GM23338 (cell line): Measurements from ENCODE around the gene DLG2. TPM values are rescaled to one million over a fixed set of nuclear protein-coding genes. Genes with fewer than 3 reads are reported as not detected.

Experiments
- ATAC-seq: fragments of 200-7000 bp; cut with Tn5 transposase; 3 replicates; pipeline ENCODE4 v1.9.1; 2020
- DNase-seq: peaks from one replicate; pipeline ENCODE4 v3.0.0-alpha.2; 2015; ENCODE audit warnings: low spot score
- H2AFZ ChIP-seq: fragments of 200-600 bp; sonication (generic); 2 replicates; pipeline ENCODE4 v1.8.0; 2016; ENCODE audit warnings: antibody characterized with exemption, mild to moderate bottlenecking, moderate library complexity
- H3F3A ChIP-seq: fragments of 200-600 bp; sonication (generic); replicated peaks from 2 replicates; pipeline ENCODE4 v1.8.0; 2017; ENCODE audit warnings: antibody characterized with exemption, mixed run types, low read depth
- H3K27ac ChIP-seq: fragments of 200-600 bp; sonication (generic); 2 replicates; pipeline ENCODE4 v1.6.1; 2016; ENCODE audit warnings: low read depth
- H3K27me3 ChIP-seq: fragments of 200-600 bp; sonication (generic); 2 replicates; pipeline ENCODE4 v1.8.0; 2016; ENCODE audit warnings: mild to moderate bottlenecking, mixed run types, moderate library complexity; ENCODE audit not compliant: insufficient read depth
- H3K36me3 ChIP-seq: fragments of 200-600 bp; sonication (generic); 2 replicates; pipeline ENCODE4 v1.8.0; 2016; ENCODE audit warnings: mild to moderate bottlenecking; ENCODE audit not compliant: insufficient read depth
- H3K4me1 ChIP-seq: fragments of 200-600 bp; sonication (generic); 2 replicates; pipeline ENCODE4 v1.8.0; 2016; ENCODE audit warnings: mild to moderate bottlenecking, moderate library complexity; ENCODE audit not compliant: insufficient read depth
- H3K4me2 ChIP-seq: fragments of 200-600 bp; sonication (generic); 2 replicates; pipeline ENCODE4 v1.7.1; 2017; ENCODE audit warnings: mixed run types
- H3K4me3 ChIP-seq: fragments of 200-600 bp; sonication (generic); 2 replicates; pipeline ENCODE4 v1.6.1; 2016; ENCODE audit warnings: mixed run types
- H3K79me2 ChIP-seq: fragments of 200-600 bp; sonication (generic); replicated peaks from 2 replicates; pipeline ENCODE4 v1.8.0; 2017; ENCODE audit warnings: mild to moderate bottlenecking; ENCODE audit not compliant: insufficient read depth
- H3K9me2 ChIP-seq: fragments of 200-600 bp; sonication (generic); 2 replicates; pipeline ENCODE4 v1.8.0; 2017; ENCODE audit not compliant: insufficient read depth
- H4K20me1 ChIP-seq: fragments of 200-600 bp; sonication (generic); replicated peaks from 2 replicates; pipeline ENCODE4 v1.8.0; 2017; ENCODE audit warnings: mild to moderate bottlenecking; ENCODE audit not compliant: insufficient read depth
- H3K27ac Mint-ChIP-seq: 2 replicates; pipeline ENCODE4 v1.8.0; 2020; ENCODE audit warnings: inconsistent platforms, mild to moderate bottlenecking, moderate library complexity, mixed read lengths
- H3K27me3 Mint-ChIP-seq: 3 replicates; pipeline ENCODE4 v1.8.0; 2022; ENCODE audit warnings: low read depth, mild to moderate bottlenecking, moderate library complexity, mixed read lengths, inconsistent platforms; ENCODE audit not compliant: insufficient read depth, poor library complexity
- H3K36me3 Mint-ChIP-seq: 3 replicates; pipeline ENCODE4 v1.8.0; 2021; ENCODE audit warnings: low read depth, mild to moderate bottlenecking, inconsistent platforms, moderate library complexity, mixed read lengths
- H3K4me1 Mint-ChIP-seq: 3 replicates; pipeline ENCODE4 v1.8.0; 2020; ENCODE audit warnings: mild to moderate bottlenecking, inconsistent platforms, mixed read lengths
- H3K4me3 Mint-ChIP-seq: 3 replicates; pipeline ENCODE4 v1.8.0; 2021; ENCODE audit warnings: moderate library complexity, mild to moderate bottlenecking, inconsistent platforms, mixed read lengths
- H3K9me3 Mint-ChIP-seq: 3 replicates; pipeline ENCODE4 v1.8.0; 2020; ENCODE audit warnings: moderate library complexity, mild to moderate bottlenecking, inconsistent platforms, mixed read lengths
- CREB1 ChIP-seq: fragments of 250-450 bp; sonication (Bioruptor Pico); IDR thresholded peaks from 2 replicates; pipeline ENCODE4 v1.5.0; 2020; ENCODE audit warnings: low read depth, mild to moderate bottlenecking, moderate library complexity
- EZH2 ChIP-seq: fragments of 200-600 bp; sonication (generic); IDR thresholded peaks from one replicate; pipeline ENCODE4 v1.8.0; 2017; ENCODE audit warnings: antibody characterized with exemption, mild to moderate bottlenecking, low read depth; ENCODE audit not compliant: unreplicated experiment
- EZH2phosphoT487 ChIP-seq: fragments of 200-600 bp; sonication (generic); IDR thresholded peaks from one replicate; pipeline ENCODE4 v1.8.1; 2018; ENCODE audit warnings: antibody characterized with exemption; ENCODE audit not compliant: unreplicated experiment
- JUNB ChIP-seq: IDR thresholded peaks from one replicate; pipeline ENCODE4 v1.6.1; 2016; ENCODE audit warnings: antibody characterized with exemption; ENCODE audit not compliant: unreplicated experiment
- NANOG ChIP-seq: IDR thresholded peaks from 2 replicates; pipeline ENCODE4 v1.6.1; 2016; ENCODE audit warnings: antibody characterized with exemption, borderline replicate concordance
- POLR2AphosphoS5 ChIP-seq: IDR thresholded peaks from 2 replicates; pipeline ENCODE4 v1.6.1; 2016; ENCODE audit warnings: antibody characterized with exemption, low read depth
- STAT1 ChIP-seq: IDR thresholded peaks from one replicate; pipeline ENCODE4 v1.6.1; 2016; ENCODE audit warnings: antibody characterized with exemption; ENCODE audit not compliant: unreplicated experiment
- ZNF114 ChIP-seq: fragments of 250-450 bp; sonication (Bioruptor Pico); IDR thresholded peaks from 2 replicates; pipeline ENCODE4 v1.5.0; 2020; ENCODE audit warnings: mild to moderate bottlenecking, moderate library complexity
- ZNF331 ChIP-seq: fragments of 250-450 bp; sonication (Bioruptor Pico); IDR thresholded peaks from 2 replicates; pipeline ENCODE4 v1.5.0; 2020; ENCODE audit warnings: low read depth, mild to moderate bottlenecking, moderate library complexity
- polyA plus RNA-seq: library from polyadenylated mRNA; unstranded; fragments of >200 nt; fragmentation: Nextera tagmentation; extraction: Ambion mirVana; gene quantifications from 2 replicates; pipeline ENCODE4 v1.2.1, GENCODE V29; 2016
- total RNA-seq: library from RNA; depleted of rRNA; stranded (reverse); fragments of >200 nt; shearing (Covaris generic); gene quantifications from 2 replicates; pipeline ENCODE4 v1.2.3, GENCODE V29; 2014
- TF ChIP-seq, protein P1 (sequence below): fragments of 250-450 bp; sonication (Bioruptor Pico); IDR thresholded peaks from 2 replicates; pipeline ENCODE4 v1.5.0; 2020; ENCODE audit warnings: mild to moderate bottlenecking, moderate library complexity
- TF ChIP-seq, protein P2 (sequence below), 2 experiments: fragments of 200-600 bp in 1 of 2; sonication (generic) in 1 of 2; conservative IDR thresholded peaks; 2 replicates each; pipeline versions ENCODE4 v1.5.1 to v1.6.1; 2016 to 2017; ENCODE audit warnings: antibody characterized with exemption in 2 of 2, low read depth in 2 of 2, mild to moderate bottlenecking in 2 of 2, moderate library complexity in 1 of 2
- TF ChIP-seq, protein P3 (sequence below): IDR thresholded peaks from one replicate; pipeline ENCODE4 v1.6.1; 2018; ENCODE audit warnings: antibody characterized with exemption; ENCODE audit not compliant: unreplicated experiment
- TF ChIP-seq, protein P4 (sequence below): IDR thresholded peaks from 2 replicates; pipeline ENCODE4 v1.6.1; 2016; ENCODE audit warnings: antibody characterized with exemption

Gene DLG2
- total and polyA plus RNA-seq, 2 experiments from 2014 or later, result 19.8 to 21.5 TPM

DNA sequence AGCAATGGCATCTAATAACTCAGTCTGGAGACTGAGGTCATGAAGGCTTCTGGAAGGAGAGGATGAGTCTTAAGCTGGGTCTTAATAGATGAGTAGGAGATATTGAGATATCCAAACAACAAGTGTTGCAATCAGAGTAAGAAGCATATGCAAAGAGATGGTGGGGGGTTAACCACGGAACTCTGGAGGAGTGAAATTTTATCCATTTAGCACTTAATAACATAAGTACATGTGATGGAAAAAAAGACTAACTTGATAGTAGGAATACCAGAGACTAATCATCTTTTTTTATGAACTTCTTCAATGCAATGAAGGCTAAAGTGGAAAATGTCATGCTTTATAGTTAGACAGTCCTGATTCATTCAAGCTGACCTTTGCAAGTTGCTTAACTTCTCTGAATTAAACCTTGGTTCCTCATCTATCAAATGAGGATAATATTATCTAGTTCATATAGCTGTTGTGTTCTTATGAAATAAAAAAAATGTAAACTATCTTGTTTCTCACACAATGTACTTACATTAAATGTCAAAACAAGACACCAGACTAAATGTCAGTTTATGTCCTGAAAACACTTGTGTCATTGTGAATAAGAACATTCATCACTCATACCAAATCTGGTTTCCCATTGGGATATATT is 1937.9 kb downstream of the DLG2 start:
- Mint-ChIP-seq H3K27me3 (no peaks in the 10 kb centered on the region), H3K4me3 (no peak overlapping the region), H3K4me1 (peaks cover 18% of the 10 kb centered on the region), H3K36me3 (no peaks in the 10 kb centered on the region), H3K9me3 (no peaks in the 10 kb centered on the region), H3K27ac (no peak overlapping the region)
- Histone ChIP-seq H3K79me2 (no peaks in the 10 kb centered on the region), H3K27me3 (no peaks in the 10 kb centered on the region), H3K9me2 (no peaks in the 10 kb centered on the region), H3K27ac (no peak overlapping the region), H4K20me1 (no peaks in the 10 kb centered on the region), H3F3A (no peaks in the 10 kb centered on the region), H2AFZ (no peak overlapping the region), H3K4me2 (no peak overlapping the region), H3K4me1 (peaks cover 17% of the 10 kb centered on the region), H3K4me3 (no peak overlapping the region), H3K36me3 (no peaks in the 10 kb centered on the region)
- no peak for ATAC-seq
- DNase-seq, result no peak
- TF ChIP-seq POLR2AphosphoS5 (no peak), JUNB (no peak), ZNF114 (CRISPR knock-in tag) (no peak), CREB1 (CRISPR knock-in tag) (no peak), STAT1 (no peak), ZNF331 (no peak), EZH2 (no peak), NANOG (no peak), EZH2phosphoT487 (no peak)
- TF ChIP-seq, protein P1, sequence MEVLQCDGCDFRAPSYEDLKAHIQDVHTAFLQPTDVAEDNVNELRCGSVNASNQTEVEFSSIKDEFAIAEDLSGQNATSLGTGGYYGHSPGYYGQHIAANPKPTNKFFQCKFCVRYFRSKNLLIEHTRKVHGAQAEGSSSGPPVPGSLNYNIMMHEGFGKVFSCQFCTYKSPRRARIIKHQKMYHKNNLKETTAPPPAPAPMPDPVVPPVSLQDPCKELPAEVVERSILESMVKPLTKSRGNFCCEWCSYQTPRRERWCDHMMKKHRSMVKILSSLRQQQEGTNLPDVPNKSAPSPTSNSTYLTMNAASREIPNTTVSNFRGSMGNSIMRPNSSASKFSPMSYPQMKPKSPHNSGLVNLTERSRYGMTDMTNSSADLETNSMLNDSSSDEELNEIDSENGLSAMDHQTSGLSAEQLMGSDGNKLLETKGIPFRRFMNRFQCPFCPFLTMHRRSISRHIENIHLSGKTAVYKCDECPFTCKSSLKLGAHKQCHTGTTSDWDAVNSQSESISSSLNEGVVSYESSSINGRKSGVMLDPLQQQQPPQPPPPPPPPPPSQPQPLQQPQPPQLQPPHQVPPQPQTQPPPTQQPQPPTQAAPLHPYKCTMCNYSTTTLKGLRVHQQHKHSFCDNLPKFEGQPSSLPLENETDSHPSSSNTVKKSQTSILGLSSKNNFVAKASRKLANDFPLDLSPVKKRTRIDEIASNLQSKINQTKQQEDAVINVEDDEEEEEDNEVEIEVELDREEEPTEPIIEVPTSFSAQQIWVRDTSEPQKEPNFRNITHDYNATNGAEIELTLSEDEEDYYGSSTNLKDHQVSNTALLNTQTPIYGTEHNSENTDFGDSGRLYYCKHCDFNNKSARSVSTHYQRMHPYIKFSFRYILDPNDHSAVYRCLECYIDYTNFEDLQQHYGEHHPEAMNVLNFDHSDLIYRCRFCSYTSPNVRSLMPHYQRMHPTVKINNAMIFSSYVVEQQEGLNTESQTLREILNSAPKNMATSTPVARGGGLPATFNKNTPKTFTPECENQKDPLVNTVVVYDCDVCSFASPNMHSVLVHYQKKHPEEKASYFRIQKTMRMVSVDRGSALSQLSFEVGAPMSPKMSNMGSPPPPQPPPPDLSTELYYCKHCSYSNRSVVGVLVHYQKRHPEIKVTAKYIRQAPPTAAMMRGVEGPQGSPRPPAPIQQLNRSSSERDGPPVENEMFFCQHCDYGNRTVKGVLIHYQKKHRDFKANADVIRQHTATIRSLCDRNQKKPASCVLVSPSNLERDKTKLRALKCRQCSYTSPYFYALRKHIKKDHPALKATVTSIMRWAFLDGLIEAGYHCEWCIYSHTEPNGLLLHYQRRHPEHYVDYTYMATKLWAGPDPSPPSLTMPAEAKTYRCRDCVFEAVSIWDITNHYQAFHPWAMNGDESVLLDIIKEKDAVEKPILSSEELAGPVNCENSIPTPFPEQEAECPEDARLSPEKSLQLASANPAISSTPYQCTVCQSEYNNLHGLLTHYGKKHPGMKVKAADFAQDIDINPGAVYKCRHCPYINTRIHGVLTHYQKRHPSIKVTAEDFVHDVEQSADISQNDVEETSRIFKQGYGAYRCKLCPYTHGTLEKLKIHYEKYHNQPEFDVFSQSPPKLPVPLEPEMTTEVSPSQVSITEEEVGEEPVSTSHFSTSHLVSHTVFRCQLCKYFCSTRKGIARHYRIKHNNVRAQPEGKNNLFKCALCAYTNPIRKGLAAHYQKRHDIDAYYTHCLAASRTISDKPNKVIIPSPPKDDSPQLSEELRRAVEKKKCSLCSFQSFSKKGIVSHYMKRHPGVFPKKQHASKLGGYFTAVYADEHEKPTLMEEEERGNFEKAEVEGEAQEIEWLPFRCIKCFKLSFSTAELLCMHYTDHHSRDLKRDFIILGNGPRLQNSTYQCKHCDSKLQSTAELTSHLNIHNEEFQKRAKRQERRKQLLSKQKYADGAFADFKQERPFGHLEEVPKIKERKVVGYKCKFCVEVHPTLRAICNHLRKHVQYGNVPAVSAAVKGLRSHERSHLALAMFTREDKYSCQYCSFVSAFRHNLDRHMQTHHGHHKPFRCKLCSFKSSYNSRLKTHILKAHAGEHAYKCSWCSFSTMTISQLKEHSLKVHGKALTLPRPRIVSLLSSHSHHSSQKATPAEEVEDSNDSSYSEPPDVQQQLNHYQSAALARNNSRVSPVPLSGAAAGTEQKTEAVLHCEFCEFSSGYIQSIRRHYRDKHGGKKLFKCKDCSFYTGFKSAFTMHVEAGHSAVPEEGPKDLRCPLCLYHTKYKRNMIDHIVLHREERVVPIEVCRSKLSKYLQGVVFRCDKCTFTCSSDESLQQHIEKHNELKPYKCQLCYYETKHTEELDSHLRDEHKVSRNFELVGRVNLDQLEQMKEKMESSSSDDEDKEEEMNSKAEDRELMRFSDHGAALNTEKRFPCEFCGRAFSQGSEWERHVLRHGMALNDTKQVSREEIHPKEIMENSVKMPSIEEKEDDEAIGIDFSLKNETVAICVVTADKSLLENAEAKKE (CRISPR knock-in tag), result no peak
- TF ChIP-seq, protein P2, sequence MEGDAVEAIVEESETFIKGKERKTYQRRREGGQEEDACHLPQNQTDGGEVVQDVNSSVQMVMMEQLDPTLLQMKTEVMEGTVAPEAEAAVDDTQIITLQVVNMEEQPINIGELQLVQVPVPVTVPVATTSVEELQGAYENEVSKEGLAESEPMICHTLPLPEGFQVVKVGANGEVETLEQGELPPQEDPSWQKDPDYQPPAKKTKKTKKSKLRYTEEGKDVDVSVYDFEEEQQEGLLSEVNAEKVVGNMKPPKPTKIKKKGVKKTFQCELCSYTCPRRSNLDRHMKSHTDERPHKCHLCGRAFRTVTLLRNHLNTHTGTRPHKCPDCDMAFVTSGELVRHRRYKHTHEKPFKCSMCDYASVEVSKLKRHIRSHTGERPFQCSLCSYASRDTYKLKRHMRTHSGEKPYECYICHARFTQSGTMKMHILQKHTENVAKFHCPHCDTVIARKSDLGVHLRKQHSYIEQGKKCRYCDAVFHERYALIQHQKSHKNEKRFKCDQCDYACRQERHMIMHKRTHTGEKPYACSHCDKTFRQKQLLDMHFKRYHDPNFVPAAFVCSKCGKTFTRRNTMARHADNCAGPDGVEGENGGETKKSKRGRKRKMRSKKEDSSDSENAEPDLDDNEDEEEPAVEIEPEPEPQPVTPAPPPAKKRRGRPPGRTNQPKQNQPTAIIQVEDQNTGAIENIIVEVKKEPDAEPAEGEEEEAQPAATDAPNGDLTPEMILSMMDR (conservative IDR thresholded peaks at IDR 0.05; ENCODE audit: low read depth in 2 of 2), result no peak
- TF ChIP-seq, protein P3, sequence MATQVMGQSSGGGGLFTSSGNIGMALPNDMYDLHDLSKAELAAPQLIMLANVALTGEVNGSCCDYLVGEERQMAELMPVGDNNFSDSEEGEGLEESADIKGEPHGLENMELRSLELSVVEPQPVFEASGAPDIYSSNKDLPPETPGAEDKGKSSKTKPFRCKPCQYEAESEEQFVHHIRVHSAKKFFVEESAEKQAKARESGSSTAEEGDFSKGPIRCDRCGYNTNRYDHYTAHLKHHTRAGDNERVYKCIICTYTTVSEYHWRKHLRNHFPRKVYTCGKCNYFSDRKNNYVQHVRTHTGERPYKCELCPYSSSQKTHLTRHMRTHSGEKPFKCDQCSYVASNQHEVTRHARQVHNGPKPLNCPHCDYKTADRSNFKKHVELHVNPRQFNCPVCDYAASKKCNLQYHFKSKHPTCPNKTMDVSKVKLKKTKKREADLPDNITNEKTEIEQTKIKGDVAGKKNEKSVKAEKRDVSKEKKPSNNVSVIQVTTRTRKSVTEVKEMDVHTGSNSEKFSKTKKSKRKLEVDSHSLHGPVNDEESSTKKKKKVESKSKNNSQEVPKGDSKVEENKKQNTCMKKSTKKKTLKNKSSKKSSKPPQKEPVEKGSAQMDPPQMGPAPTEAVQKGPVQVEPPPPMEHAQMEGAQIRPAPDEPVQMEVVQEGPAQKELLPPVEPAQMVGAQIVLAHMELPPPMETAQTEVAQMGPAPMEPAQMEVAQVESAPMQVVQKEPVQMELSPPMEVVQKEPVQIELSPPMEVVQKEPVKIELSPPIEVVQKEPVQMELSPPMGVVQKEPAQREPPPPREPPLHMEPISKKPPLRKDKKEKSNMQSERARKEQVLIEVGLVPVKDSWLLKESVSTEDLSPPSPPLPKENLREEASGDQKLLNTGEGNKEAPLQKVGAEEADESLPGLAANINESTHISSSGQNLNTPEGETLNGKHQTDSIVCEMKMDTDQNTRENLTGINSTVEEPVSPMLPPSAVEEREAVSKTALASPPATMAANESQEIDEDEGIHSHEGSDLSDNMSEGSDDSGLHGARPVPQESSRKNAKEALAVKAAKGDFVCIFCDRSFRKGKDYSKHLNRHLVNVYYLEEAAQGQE, result no peak
- TF ChIP-seq, protein P4, sequence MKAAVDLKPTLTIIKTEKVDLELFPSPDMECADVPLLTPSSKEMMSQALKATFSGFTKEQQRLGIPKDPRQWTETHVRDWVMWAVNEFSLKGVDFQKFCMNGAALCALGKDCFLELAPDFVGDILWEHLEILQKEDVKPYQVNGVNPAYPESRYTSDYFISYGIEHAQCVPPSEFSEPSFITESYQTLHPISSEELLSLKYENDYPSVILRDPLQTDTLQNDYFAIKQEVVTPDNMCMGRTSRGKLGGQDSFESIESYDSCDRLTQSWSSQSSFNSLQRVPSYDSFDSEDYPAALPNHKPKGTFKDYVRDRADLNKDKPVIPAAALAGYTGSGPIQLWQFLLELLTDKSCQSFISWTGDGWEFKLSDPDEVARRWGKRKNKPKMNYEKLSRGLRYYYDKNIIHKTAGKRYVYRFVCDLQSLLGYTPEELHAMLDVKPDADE, result no peak
